K562 treated with DMSO at 1 percent for 12 hours (cell line): Measurements from ENCODE around the gene EEF1A2. TPM values are rescaled to one million over a fixed set of nuclear protein-coding genes. Genes with fewer than 3 reads are reported as not detected.

Experiments used
- total RNA-seq: library from RNA; unstranded; fragments of 300-600 nt; gene quantifications from 2 replicates; pipeline ENCODE4 v1.2.3, GENCODE V29; 2022; ENCODE audit not compliant: insufficient read depth

The EEF1A2 gene
- total RNA-seq, result 52.9 and 73.8 TPM in 2 replicates

GRCh38 chr20:63498960-63499337 is at the start of gene EEF1A2:
EEF1A2 (minus strand) TSS chr20:63499083; CDS start chr20:63497763, 1,320 bp downstream.

GRCh38 chr20:63547725-63548480 is 49.0 kb upstream of the EEF1A2 start, which contains the start of gene SRMS:
SRMS (minus strand) TSS chr20:63547749; CDS start chr20:63547463, 286 bp downstream.

GRCh38 chr20:63536997-63537524 is 38.2 kb upstream of the EEF1A2 start, which contains the start of gene PTK6:
PTK6 (minus strand) TSS chr20:63537376; CDS start chr20:63537314, 62 bp downstream.

GRCh38 chr20:63520504-63520933 is 21.6 kb upstream of the EEF1A2 start, which contains the start of gene PPDPF:
PPDPF (plus strand) TSS chr20:63520765; CDS start chr20:63521309, 544 bp downstream.

GRCh38 chr20:63471981-63472831 is 26.7 kb downstream of the EEF1A2 start, which contains the start of gene KCNQ2:
KCNQ2 (minus strand) TSS chr20:63472655; CDS start chr20:63472463, 192 bp downstream.

Other genes with a start within 250 kb of the EEF1A2 start
- gene NKAIN4, start 244.6 kb downstream of the EEF1A2 start, total RNA-seq, result not detected in 2 replicates
- gene ARFGAP1, start 226.3 kb downstream of the EEF1A2 start, total RNA-seq, result 73.1 and 83.3 TPM in 2 replicates
- gene COL20A1, start 205.9 kb downstream of the EEF1A2 start, total RNA-seq, result not detected in 2 replicates
- gene CHRNA4, start 137.7 kb downstream of the EEF1A2 start, total RNA-seq, result not detected in 2 replicates
- gene KCNQ2, start 26.4 kb downstream of the EEF1A2 start, total RNA-seq, result not detected in 2 replicates
- gene PPDPF, start 21.7 kb upstream of the EEF1A2 start, total RNA-seq, result 155 and 180 TPM in 2 replicates
- not detected in 2 replicates for gene PTK6, start 38.3 kb upstream of the EEF1A2 start, total RNA-seq
- gene SRMS, start 48.7 kb upstream of the EEF1A2 start, total RNA-seq, result not detected in 2 replicates
- 0.52 TPM in 1 of 2 replicates, not detected in the other for gene FNDC11, start 55.1 kb upstream of the EEF1A2 start, total RNA-seq
- 14.7 and 45.5 TPM in 2 replicates for gene HELZ2, start 75.2 kb upstream of the EEF1A2 start, total RNA-seq
- gene GMEB2, start 128.0 kb upstream of the EEF1A2 start, total RNA-seq, result 5.8 and 9.2 TPM in 2 replicates
- 9.1 and 10.9 TPM in 2 replicates for gene STMN3, start 154.3 kb upstream of the EEF1A2 start, total RNA-seq
- gene RTEL1, start 159.2 kb upstream of the EEF1A2 start, total RNA-seq, result 6.1 and 8.8 TPM in 2 replicates
- 2.3 and 2.9 TPM in 2 replicates for gene TNFRSF6B, start 197.6 kb upstream of the EEF1A2 start, total RNA-seq
- gene ARFRP1, start 208.9 kb upstream of the EEF1A2 start, total RNA-seq, result 28.6 and 32.5 TPM in 2 replicates
- 10.2 and 14.4 TPM in 2 replicates for gene ZGPAT, start 209.0 kb upstream of the EEF1A2 start, total RNA-seq
- 14.9 and 18.6 TPM in 2 replicates for gene LIME1, start 237.6 kb upstream of the EEF1A2 start, total RNA-seq
- 43.8 and 55.1 TPM in 2 replicates for gene SLC2A4RG, start 240.7 kb upstream of the EEF1A2 start, total RNA-seq